Ureter (tissue), 1 donor: ENCODE data around the gene CSTF1. TPM values are rescaled to one million over a fixed set of nuclear protein-coding genes. Genes with fewer than 3 reads are reported as not detected.

Experiments
- DNase-seq: peaks from one replicate; pipeline ENCODE4 v3.0.0-alpha.2; 2020; ENCODE audit warnings: low spot score
- total RNA-seq: library from RNA; stranded (reverse); gene quantifications from one replicate; pipeline ENCODE4 v1.2.4, GENCODE V29; 2023
- donor health status: DM: yes; HTN: yes; CAD: no.

CSTF1 gene
- total RNA-seq, 1 donor from 2014 or later, result 36.6 TPM

DNA sequence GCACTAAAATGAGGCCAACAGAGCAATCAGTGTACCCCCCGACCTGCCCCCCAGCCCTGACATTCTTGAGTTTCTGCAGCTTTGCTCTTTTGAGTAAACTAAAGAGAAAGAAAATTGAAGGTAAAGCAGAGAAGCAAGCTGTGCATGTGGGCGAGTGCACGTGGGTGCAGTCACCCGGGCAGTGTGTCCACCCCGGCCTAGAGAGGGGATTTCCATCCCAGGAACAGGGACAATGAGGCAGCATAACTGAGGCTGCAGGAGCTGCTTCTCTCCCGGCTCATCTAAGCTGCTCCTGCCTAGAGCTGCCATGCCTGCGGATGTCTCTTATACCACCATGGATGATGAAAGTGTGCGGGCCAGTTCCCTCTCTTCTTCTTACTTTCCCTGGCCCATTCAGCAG lies 36.4 kb downstream of the CSTF1 start:
- no peak for DNase-seq

- DNase-seq, result no peak
These were observed 37.1 kb downstream of the CSTF1 start for GRCh38 chr20:56429502-56429901.

- DNase-seq, result no peak
These were observed 37.5 kb downstream of the CSTF1 start for GRCh38 chr20:56429941-56430340.

GRCh38 chr20:56430461-56430860 lies 38.0 kb downstream of the CSTF1 start:
- no peak for DNase-seq

DNA sequence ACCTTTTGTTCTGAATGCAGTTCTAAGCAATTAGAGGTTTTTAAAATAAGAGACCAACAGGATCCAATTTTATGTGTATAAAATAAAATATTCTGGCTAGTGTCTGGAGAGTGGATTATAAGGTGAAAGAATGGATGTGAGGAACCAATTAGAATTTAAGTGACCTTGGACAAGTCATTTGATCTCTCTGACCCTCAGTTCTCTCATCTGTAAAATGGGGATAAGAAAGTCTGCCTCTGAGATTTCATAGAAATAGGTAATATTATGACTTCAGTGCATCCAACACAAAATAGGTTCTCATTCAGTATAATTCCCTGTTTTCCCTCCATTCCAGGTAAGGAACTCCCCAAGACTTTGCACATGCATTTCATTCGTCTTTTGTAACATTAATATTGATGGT lies 38.5 kb downstream of the CSTF1 start:
- DNase-seq, result no peak

- DNase-seq, result no peak
These were observed 39.0 kb downstream of the CSTF1 start for GRCh38 chr20:56431471-56431870.

DNA sequence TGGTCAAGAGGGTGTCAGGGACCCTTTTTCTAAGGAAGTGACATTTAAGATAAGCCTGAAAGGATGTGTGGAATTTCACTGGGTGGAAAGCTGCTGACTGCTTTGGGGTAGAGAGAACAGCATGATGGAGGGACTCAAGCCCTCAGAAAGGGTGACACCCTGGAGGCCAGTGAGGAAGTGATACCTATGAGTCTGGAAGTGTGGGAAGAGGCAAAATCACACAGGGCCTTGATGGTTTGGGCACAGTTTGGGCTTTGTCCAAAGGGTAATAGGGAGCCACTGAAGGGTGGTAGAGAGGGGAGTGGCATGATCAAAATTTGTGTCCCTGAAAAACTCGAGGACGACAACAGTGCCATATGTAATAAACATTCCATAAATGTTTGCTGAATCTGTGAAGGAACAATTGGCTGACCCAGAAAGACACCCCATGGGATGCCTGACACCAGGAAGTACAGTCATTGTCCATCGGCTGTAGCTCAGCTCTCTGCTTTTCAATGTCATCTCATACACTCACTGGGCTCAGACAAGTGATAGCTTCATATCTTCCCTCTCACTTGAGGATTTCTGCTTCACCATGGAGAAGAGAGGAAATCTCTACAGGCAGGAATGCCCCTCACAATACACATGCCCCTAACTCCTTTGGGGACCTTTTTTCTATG lies 40.9 kb downstream of the CSTF1 start:
- no peak for DNase-seq

DNA sequence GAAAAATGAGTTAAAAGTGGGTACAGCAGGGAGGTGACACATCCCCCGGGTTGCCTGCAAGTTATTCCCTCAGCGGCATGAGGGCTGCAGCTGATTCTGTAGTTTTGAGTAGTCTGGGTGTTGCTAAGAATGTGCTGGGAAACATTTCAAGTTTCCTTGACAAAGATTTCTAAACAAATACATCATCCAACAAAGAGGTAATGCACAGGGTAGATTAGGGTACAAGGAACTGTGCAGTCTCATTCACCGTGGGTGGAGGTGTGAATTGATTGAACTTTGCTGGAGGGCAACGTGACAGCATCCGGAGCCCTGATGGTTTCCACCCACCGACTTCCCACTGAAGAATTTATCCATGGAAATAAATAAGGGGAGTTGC lies 41.4 kb downstream of the CSTF1 start:
- DNase-seq, result no peak

- DNase-seq, result no peak
These were observed 44.9 kb downstream of the CSTF1 start for GRCh38 chr20:56437196-56437960.

DNA sequence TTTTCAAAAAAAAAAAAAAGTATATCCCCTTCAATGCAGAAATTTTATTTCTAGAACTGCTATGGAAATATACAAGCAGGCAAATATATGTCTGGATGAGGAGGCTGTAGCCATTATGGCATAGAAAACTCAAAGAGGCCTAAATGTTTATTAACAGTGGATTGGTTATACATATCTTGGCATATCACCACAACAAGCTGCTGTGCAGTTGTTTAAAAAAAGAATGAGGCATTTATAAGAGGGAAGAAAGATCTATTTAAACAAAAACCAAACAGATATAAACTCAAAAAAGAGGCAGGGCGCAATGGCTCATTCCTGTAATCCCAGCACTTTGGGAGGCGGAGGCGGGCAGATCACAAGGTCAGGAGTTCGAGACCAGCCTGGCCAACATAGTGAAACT lies 45.8 kb downstream of the CSTF1 start:
- no peak for DNase-seq

- DNase-seq, result no peak
These were observed 47.4 kb downstream of the CSTF1 start for GRCh38 chr20:56439771-56440291.

DNA sequence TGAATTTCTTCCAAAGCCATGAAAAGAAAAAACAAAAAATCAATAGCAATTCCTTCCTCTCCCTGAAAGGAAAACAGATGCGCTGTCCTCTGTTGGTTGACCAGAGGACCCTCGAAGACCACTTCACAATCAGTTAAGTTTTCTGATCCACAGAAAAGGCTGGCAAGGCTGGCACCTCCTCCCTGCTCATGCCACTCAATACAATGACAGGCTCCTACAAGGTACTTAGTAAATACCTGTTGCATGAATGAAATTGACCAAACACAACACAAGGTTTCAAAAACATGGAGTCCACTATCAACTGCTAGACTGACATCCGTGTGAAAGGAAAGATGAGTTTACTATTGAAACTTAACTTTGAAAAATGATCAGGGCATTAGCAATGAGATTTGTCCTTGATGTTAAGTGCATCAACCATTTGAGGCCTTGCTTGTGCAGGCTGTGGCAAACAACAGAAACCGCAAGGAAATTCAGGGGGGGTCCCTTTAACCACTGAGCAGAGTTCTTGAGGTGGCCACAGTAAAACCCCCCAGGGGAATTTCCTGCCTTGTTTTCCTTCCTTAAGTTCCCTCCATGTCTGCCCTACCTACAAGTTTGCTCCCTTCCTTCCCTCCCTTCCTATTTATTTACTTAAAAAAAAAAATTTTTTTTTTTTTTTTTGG lies 48.0 kb downstream of the CSTF1 start:
- no peak for DNase-seq

DNA sequence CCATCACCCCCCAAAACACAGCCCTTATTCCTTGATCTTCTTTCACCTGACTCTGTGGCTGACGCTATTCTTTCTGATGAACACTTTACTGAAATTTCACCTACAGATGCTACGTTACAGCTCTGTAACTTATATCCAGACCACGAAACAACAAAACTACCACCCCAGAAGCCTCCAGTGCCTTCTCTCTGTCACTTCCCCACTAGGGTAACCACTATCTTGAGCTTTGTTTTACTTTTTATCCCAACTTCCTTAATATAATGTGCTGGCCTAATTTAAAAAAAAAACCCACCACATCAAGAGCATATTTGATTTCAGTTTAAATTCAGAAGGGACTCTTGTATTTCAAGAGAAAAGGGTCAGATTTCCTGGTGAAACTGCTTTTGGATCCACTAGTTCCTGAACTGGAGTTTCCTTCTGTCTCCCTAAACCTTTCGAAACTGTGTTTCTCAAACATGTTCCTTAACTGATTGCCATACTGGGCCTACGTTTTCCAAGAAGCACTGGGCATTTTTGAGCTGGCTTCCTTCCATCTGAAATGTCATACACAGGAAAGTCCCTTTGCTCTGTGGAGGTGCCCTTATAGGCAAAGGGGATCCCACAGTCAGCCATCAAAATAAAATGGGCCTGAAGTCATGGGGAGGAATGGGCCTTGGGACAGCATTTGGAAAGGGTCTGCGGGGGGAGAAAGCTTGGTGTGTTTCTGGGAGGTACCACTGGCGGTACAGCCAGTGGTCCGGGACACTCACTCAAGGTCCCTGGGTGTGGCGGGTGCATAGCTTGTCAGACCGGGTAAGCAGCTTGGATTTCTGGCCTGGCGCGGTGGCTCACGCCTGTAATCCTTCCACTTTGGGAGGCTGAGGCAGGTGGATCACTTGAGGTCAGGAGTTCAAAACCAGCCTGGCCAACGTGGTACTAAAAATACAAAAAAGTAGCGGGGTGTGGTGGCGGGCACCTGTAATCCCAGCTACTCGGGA lies 50.2 kb downstream of the CSTF1 start:
- no peak for DNase-seq

DNA sequence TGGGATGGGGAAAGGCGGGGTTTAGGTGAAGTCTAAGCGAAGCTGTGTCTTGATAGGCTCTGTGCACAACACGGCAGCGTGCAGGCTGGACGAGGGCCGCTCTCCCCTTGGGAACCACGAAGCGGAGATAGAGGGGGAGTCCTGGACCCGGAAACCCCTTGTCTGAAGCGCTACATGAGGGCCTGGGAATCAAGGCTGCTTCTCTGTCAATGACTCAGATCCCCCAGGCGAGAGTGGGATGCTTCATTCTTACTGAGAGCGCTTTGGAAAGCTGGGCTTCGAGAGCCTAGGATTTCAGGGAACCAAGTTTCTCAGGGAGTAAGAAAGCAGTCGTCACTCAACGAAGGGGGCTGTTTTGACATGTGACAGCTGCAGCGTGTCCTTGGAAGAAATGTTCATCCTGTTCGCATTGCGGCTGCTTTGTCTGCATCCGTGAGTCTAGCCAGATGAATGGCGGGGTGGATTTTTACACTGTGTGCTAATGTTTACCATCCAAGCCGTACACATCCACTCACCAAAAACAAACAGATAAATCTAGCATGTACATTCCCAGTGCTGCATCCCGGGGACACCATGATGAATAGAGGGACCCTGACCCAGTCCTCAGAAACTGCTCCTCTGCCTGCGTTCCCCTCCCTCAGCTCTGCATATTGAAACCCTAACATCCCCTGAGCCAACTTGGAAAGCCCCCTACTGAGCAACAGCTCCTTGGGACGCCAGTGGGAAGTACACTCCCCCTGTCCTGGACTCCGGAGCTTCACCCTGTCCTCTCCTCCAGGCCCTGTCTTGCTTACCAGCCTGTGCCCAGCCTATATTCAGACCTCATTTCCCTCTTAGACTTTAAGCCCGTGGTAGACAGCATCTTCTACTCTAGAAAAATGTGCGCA lies 51.5 kb downstream of the CSTF1 start:
- no peak for DNase-seq

- DNase-seq, result no peak
These were observed 52.7 kb downstream of the CSTF1 start for GRCh38 chr20:56445130-56445529.

DNA sequence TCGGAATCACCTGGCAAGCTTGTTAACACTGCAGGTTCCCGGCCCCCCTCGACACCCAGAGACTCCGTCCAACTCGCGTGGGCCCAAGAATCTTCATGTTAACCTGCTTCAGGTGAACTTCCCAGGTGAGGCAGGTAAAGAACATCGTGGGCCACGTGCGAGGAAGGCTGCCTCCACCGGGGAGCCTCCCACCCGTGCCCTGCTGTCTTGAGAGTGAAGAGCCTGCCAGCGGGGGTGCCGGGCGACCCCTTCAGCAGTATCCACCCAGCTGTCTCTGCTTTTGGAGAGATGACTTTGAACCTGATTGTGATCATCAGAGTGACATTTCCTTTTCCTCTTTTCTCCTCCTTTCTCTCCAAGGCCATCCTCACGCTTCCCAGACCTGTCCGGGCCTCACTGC lies 53.1 kb downstream of the CSTF1 start:
- no peak for DNase-seq

GRCh38 chr20:56447227-56447626 lies 54.8 kb downstream of the CSTF1 start:
- no peak for DNase-seq

DNA sequence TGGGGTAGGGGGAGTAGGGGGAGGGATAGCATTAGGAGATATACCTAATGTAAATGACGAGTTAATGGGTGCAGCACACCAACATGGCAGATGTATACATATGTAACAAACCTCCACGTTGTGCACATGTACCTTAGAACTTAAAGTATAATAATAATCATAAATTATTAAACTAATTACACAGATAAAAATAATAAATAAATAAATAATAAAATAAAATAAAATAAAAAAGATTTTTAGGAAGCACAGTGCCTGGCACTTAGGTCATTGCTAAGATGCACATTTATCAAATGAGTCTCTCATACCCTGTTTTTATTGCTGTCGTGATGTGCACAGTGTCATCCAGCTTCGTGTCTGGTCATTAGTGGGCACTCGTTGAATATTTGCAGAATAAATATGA lies 57.0 kb downstream of the CSTF1 start:
- no peak for DNase-seq

DNA sequence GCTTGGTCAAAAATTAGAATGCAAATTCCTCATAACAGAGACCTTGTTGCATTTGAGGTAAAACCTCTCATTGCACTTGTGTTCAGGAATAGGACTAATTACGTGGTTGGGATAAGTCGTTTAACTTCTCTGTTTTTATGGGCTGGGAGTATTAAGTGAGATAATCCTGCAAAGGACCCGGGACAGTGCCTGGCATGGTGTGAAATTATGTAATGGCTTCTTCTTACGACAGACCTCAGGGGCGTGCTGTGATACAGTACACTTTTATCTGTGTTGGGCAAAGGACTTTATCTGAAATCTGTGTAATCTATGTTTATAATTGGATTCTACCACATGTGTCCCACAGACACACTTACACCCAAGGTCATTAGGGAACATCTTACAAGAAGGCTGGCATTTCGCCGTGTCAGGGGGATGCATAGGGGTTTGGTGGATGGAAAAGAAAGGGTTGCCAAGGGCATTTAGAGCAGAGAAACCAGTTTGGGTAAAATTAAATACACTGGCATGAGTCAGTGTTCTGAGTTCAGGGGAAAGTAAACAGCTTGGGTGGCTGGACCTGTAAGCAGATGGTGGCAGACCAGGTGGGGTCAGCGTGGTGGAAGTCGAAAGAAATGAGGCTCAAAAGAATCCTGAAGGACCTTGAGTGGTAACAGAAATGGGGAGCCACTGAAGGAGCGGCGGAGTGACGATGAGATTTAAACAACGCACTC lies 58.8 kb downstream of the CSTF1 start:
- DNase-seq, result no peak

DNA sequence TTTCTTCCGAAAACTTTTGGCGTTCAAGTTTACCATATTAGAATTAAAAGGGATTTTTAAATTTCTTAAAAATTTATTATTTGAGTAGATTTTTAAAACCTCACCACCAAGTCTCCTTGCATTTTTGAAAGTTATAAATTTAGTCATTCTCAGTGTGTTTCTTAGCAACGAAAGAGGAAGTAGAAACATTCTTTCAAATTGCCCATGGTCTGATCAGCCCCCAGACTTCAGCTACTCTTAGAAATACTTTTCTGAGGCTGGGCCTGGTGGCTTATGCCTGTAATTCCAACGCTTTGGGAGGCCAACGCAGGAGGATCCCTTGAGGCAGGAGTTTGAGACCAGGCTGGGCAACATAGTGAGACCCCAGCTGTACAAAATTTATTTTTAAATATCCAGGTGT lies 60.9 kb downstream of the CSTF1 start:
- no peak for DNase-seq
